GM21737 (cell line): ENCODE data around the gene KRT27.
"Not testable (repeated sequence)": the region's sequence is repeated elsewhere in the genome, so short reads cannot be mapped to it uniquely, and the experiment has no call there.

Experiments used
- ATAC-seq: cut with Tn5 transposase; IDR thresholded peaks from one replicate; pipeline ENCODE4 v1.9.1; 2021; ENCODE audit warnings: mild to moderate bottlenecking, moderate library complexity; ENCODE audit not compliant: unreplicated experiment

KRT27 gene

DNA sequence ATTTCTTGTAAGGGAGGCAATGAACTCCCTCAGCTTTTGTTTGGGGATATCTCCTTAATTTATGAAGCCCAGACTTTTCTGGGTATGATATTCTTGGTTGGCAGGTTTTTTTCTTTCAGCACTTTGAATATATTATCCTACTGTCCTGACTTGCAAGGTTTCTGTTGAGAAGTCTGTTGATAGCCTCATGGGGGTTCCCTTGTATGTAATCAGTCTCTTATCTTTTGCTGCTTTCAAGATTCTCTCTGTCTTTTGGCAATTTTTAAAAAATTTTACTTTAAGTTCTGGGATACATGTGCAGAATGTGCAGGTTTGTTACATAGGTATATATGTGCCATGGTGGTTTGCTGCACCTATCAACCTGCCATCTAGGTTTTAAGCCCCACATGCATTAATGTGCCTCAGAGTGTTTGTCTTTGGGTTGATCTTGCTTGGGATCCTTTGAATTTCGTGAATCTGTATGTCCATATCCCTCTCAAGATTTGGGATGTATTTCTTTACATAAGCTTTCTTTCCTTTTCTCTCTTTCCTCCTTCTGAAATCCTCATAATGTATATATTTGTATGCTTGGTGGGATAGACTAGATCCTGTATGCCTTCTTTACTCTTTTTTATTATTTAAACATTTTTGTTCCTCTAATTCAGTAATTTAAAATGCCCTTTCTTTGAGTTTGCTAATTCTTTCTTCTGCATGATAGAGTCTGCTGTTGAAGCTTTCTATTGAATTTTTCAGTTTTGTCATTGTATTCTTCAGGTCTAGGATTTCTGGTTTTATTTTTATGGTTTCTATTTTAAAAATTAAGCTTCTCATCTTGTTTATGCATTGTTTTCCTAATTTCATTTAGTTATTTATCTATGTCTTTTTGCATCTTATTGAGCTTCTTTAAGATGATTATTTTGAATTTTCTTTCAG, 22.0 kb downstream of the KRT27 start:
- no peak for ATAC-seq

DNA sequence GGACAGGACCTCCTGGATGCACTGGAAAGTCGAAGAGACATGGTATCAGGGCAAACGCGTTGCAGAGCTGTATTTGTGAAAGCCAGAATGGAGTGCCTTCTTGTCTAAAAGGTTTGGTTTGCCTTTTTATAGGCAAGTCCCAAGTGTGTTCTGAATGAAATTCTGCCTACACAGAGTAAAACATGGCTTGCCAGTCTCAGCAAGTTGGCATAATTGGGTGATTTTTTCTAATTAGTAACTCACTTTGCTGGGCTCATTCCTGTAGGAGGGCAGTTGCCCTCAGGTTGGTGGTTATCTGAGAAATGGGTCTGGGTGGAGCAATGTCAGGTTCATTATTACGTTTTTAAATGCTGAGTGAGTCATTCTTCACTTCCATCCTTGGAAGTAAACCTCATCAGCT, 27.1 kb downstream of the KRT27 start, which contains the start of gene KRT25:
Gene KRT25 (minus strand): TSS at position 101 of the 400 bp plus-strand sequence. CDS start 60 bp downstream, at position 41.
- ATAC-seq: no peak

DNA sequence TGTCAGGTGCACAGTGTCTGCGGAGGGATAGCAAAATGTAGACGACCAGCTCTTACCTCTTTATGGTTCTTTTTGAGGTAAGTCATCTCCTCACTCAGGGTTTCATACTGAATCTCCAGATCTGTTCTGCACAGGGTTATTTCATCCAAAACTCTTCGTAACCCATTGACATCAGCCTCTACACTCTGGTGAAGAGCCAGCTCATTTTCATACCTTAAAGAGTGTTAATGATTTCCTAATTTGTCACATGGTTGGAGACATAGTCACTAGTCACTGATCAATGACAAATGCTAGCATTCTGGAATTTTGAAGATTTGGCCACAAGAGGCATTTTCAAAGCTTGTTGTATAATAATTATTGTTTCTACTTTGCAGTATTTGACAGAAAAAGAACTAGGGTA, 28.5 kb downstream of the KRT27 start:
- ATAC-seq: no peak

- ATAC-seq: no peak
These were observed 31.3 kb downstream of the KRT27 start for GRCh38 chr17:40751065-40751464.

DNA sequence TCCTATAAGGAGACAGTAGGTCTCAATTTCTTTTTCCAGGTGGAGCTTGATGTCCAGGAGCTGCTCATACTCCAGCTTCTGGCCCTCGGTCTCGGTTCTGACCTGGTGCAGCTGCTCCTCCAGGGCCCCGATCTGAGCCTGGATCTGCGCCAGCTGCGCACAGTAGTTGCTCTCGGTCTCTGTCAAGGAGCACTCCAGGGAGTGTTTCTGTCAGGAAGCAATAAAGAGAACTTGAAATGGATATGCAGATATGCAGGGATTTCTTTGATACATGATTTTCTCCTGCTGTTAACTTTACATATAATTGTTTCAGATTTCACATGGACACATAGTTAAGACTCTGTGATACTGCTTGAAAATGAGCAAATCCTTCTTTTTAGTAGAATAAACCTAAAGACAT, 32.0 kb downstream of the KRT27 start:
- ATAC-seq: no peak

- not testable (repeated sequence) for ATAC-seq
These were observed 33.7 kb downstream of the KRT27 start for GRCh38 chr17:40748666-40749065.

- ATAC-seq: no peak
These were observed 43.8 kb downstream of the KRT27 start for GRCh38 chr17:40738553-40738952.

- ATAC-seq: no peak
These were observed 47.3 kb downstream of the KRT27 start for GRCh38 chr17:40735016-40735415.

GRCh38 chr17:40734018-40734417, 48.3 kb downstream of the KRT27 start:
- no peak for ATAC-seq

DNA sequence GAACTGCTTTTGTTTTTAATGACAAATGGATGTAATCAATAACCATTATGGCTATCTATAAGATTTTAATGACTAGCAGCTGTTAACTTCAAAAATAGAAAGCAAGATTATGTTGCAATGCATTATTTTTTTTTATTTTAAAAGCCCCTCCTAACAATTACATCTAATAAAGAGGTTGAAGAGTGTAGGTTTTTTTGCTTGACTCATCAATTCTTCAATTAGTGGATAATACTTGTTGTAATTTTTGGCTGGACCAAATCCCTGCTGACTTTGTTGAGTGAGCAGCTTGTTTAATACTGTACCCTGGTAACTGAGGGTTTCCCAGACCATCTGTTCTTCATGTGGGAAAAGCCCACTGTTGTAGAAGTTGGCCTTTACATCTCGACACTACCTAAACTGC, 51.4 kb downstream of the KRT27 start:
- no peak for ATAC-seq

- ATAC-seq: no peak
These were observed 54.7 kb downstream of the KRT27 start for GRCh38 chr17:40727447-40728231.

DNA sequence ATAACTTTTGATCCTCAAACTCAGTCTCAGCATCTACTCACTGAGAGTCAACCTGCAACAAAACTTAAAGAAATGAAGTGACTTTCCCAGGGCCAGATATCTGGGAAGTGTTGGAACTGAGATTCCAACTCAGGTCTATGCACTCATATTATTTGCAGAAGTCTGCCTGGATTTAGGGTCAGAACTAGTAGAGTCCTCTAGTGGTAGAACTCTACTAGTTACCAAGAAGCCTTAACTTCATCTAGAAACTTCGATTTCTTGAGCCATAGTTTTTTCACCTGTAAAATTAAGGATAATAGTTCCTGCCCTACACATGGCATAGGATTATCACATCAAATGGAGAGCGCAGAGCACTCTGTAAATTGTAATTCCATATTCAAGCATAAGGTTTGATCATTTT, 55.4 kb downstream of the KRT27 start:
- ATAC-seq: no peak
